Cardiac fibroblast (primary cell): ENCODE results near the gene PIEZO2.

Experiments used
- DNase-seq, 2 donors: peaks; one replicate each; pipeline versions ENCODE4 v3.0.0 to v3.0.0-alpha.2; 2010; ENCODE audit warnings: low read depth in 2 of 2
- H3K4me3 ChIP-seq, 2 donors: replicated peaks in 1 of 2; 1 replicate in 1 of 2; 2 replicates in 1 of 2; pipeline ENCODE4 v1.5.1; 2011; ENCODE audit warnings: low read depth in 2 of 2, low read length in 2 of 2, mild to moderate bottlenecking in 2 of 2, moderate library complexity in 1 of 2
- TF ChIP-seq, protein P1 (sequence below): IDR thresholded peaks from one replicate; pipeline ENCODE4 v1.5.1; 2011; ENCODE audit warnings: low read depth, mild to moderate bottlenecking, low read length, inconsistent platforms

Gene PIEZO2

GRCh38 chr18:10713409-10713808 is 436.0 kb downstream of the PIEZO2 start:
- H3K4me3 ChIP-seq = no peak overlapping the region
- TF ChIP-seq, protein P1, sequence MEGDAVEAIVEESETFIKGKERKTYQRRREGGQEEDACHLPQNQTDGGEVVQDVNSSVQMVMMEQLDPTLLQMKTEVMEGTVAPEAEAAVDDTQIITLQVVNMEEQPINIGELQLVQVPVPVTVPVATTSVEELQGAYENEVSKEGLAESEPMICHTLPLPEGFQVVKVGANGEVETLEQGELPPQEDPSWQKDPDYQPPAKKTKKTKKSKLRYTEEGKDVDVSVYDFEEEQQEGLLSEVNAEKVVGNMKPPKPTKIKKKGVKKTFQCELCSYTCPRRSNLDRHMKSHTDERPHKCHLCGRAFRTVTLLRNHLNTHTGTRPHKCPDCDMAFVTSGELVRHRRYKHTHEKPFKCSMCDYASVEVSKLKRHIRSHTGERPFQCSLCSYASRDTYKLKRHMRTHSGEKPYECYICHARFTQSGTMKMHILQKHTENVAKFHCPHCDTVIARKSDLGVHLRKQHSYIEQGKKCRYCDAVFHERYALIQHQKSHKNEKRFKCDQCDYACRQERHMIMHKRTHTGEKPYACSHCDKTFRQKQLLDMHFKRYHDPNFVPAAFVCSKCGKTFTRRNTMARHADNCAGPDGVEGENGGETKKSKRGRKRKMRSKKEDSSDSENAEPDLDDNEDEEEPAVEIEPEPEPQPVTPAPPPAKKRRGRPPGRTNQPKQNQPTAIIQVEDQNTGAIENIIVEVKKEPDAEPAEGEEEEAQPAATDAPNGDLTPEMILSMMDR = no peak
- no peak for DNase-seq

DNA sequence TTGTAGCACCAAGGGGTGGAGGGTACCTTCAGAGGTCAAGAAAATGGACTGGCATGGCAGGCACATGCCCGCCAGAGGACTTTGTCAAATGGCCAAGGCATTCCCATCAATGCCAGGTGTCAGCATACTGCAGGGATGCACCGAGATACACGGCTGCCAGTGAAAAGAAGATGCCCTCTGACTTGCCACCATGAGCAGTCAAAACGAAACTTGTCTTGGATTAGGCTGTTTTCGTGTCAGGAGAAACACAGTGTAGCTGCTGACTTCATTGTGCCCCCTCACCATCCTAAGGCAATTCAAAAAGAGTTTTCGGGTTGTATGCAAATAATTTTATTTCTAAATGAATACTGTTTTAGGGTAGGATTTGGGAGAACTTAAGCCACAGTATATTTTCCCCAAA is 442.1 kb downstream of the PIEZO2 start:
- H3K4me3 ChIP-seq = no peak overlapping the region
- no peak for DNase-seq
- TF ChIP-seq, protein P1 = no peak

- TF ChIP-seq, protein P1 = no peak
- no peak overlapping the region for H3K4me3 ChIP-seq
- no peak for DNase-seq
Observed at GRCh38 chr18:10705786-10706185, 443.6 kb downstream of the PIEZO2 start.

- TF ChIP-seq, protein P1 = no peak
- DNase-seq = no peak
- no peak overlapping the region for H3K4me3 ChIP-seq
Observed at GRCh38 chr18:10705291-10705690, 444.1 kb downstream of the PIEZO2 start.

DNA sequence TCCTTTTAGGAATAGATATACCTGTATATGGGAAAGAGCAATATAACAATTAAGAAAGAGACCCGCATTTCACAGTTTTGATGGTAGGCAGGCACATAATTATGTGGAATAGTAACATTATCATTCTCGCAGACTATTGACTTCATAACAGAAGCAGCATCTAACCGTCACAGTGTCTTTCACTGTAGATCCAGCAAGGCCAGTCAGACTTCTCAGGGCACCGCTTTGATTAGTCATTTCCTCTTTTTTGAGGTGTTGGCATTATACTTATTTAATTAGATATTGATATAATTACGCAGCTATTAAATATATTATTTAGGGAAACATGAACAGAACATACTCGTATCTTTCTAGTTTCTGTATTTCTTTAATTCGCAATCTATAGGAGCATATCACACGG is 447.2 kb downstream of the PIEZO2 start:
- no peak overlapping the region for H3K4me3 ChIP-seq
- TF ChIP-seq, protein P1 = no peak
- DNase-seq = no peak

DNA sequence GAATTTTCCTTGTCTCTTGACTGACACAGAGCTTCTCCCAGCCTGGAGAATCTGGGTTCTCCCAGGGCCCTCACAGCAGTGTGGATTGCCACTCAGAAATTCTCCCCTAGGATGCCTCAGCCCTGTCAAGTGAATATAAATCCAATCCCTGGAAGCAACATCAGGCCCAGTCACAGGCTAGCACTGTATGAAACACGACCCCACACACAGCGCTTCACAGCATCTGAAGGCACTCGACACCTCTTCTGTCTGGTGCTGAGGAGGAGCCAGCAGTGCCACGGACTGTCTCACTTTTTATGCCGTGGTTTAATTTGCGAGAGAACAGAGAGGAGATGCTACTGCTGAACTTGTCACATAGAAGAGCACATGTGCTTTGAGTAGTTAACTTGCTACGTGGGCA is 459.0 kb downstream of the PIEZO2 start:
- no peak for DNase-seq
- TF ChIP-seq, protein P1 = no peak

GRCh38 chr18:10690035-10690329 is 459.4 kb downstream of the PIEZO2 start:
- no peak overlapping the region for H3K4me3 ChIP-seq
- DNase-seq = no peak
- TF ChIP-seq, protein P1 = no peak

More for the DNA sequence above, 459.0 kb downstream of the PIEZO2 start:
- H3K4me3 ChIP-seq = no peak overlapping the region
